Esophagus muscularis mucosa (tissue), 4 donors: ENCODE data around the gene HLA-F. TPM values are rescaled to one million over a fixed set of nuclear protein-coding genes. Genes with fewer than 3 reads are reported as not detected.

Experiments used
- DNase-seq: peaks from one replicate; pipeline ENCODE4 v3.0.0-alpha.2; 2017; ENCODE audit errors: extremely low spot score
- H3K27ac ChIP-seq, 4 donors: fragments of 200-600 bp; sonication (generic); replicated peaks in 1 of 4; 1 replicate in 3 of 4; 2 replicates in 1 of 4; pipeline ENCODE4 v1.5.1; 2016 to 2019; ENCODE audit warnings: mild to moderate bottlenecking in 1 of 4
- H3K27me3 ChIP-seq, 4 donors: fragments of 200-600 bp; sonication (generic); one replicate each; pipeline versions ENCODE4 v1.5.1 to v1.6.0; 2016 to 2019
- H3K36me3 ChIP-seq, 4 donors: fragments of 200-600 bp; sonication (generic); one replicate each; pipeline ENCODE4 v1.5.1; 2016 to 2019
- H3K4me1 ChIP-seq, 4 donors: fragments of 200-600 bp; sonication (generic); one replicate each; pipeline ENCODE4 v1.5.1; 2016 to 2019
- H3K4me3 ChIP-seq, 4 donors: fragments of 200-600 bp; sonication (generic); 1 replicate in 2 of 4; 2 replicates in 2 of 4; pipeline ENCODE4 v1.5.1; 2016 to 2019; ENCODE audit warnings: mild to moderate bottlenecking in 4 of 4, moderate library complexity in 1 of 4
- H3K9me3 ChIP-seq, 4 donors: fragments of 200-600 bp; sonication (generic); 1 replicate in 3 of 4; 2 replicates in 1 of 4; pipeline ENCODE4 v1.5.1; 2016 to 2019
- CTCF ChIP-seq, 3 experiments: fragments of 200-600 bp in 2 of 3; fragments of 450-650 bp in 1 of 3; sonication (generic) in 2 of 3; IDR thresholded peaks; one replicate each; pipeline ENCODE4 v1.5.1; 2017 to 2019; ENCODE audit warnings: antibody characterized with exemption in 3 of 3, mild to moderate bottlenecking in 2 of 3, moderate library complexity in 1 of 3
- EP300 ChIP-seq: sonication (generic); formaldehyde crosslinking; IDR thresholded peaks from one replicate; pipeline ENCODE4 v1.6.1; 2017; ENCODE audit warnings: antibody characterized with exemption
- POLR2A ChIP-seq: fragments of 450-650 bp; IDR thresholded peaks from one replicate; pipeline ENCODE4 v1.6.1; 2017; ENCODE audit warnings: antibody characterized with exemption, moderate library complexity, mild to moderate bottlenecking, low read depth
- POLR2AphosphoS5 ChIP-seq, 2 donors: sonication (generic); formaldehyde crosslinking; IDR thresholded peaks; one replicate each; pipeline ENCODE4 v1.6.1; 2017; ENCODE audit warnings: antibody characterized with exemption in 2 of 2
- WGBS: methylation state at CpG from one replicate; pipeline ENCODE4 v1.1.5; 2018; 5-methylcytosine and 5-hydroxymethylcytosine counted together
- intact Hi-C: fragments of 100-400 bp; cut with DNase I; formaldehyde crosslinking; loops from one replicate; pipeline ENCODE4 v1.15.1; 2023
- total RNA-seq, 4 donors: library from RNA; depleted of rRNA; stranded (reverse); fragments of >200 nt; gene quantifications; one replicate each; pipeline versions ENCODE4 v1.1.0 to v1.2.1, GENCODE V29; 2016

Gene HLA-F
- total RNA-seq, 4 donors from 2014 or later = 36.1 to 69.6 (median 52.8) TPM

DNA sequence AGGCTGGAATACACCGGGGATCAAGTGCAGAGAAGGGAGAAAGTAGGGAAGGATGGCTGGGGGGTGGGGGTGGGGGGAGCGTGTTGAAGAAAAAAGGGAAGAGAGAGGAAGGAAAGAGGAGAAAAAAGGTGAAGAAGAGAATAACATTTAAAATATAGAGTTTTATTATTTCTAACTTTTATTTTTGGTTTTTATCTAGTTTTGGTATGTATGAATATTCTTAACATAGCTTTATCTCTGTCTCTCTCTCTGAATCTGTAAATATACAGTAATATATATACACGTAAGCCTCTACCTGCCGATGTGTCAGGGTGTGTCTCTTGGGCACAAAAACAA, 30.0 kb downstream of the HLA-F start:
- H3K4me3 ChIP-seq = peak overlapping the region; percentile 65 to 82 (median 69)
- H3K9me3 ChIP-seq = no peaks in the 10 kb centered on the region
- 14% methylated on average over 4 of the region's 4 CpGs for WGBS
- TF ChIP-seq POLR2AphosphoS5 (IDR thresholded peaks at IDR 0.05) (no peak), EP300 (no peak), CTCF (IDR thresholded peaks at IDR 0.05) (no peak), POLR2A (no peak)
- H3K27ac ChIP-seq = peak overlapping the region; percentile 90 to 96 (median 94)
- DNase-seq = no peak
- H3K36me3 ChIP-seq = no peaks in the 10 kb centered on the region
- intact Hi-C loops = loop anchor here (10.0 kb wide), 1 partner anchor 222 kb away; no protein-coding TSS in a partner anchor
- peaks cover 22 to 33% (median 28%) of the 10 kb centered on the region in 4 donors for H3K4me1 ChIP-seq
- H3K27me3 ChIP-seq = peaks cover 0 to 23% (median 0%) of the 10 kb centered on the region in 4 donors

GRCh38 chr6:29755295-29755871, 32.1 kb downstream of the HLA-F start:
- intact Hi-C loops = loop anchor here (10.0 kb wide), 1 partner anchor 219 kb away; no protein-coding TSS in a partner anchor
- Histone ChIP-seq H3K27me3 (peaks cover 0 to 36% (median 0%) of the 10 kb centered on the region in 4 donors), H3K9me3 (no peaks in the 10 kb centered on the region), H3K36me3 (no peaks in the 10 kb centered on the region), H3K4me1 (peaks cover 8 to 22% (median 17%) of the 10 kb centered on the region in 4 donors), H3K4me3 (no peak overlapping the region), H3K27ac (no peak overlapping the region)
- DNase-seq = no peak
- TF ChIP-seq CTCF (IDR thresholded peaks at IDR 0.05) = no peak
- TF ChIP-seq EP300 = no peak
- no peak for TF ChIP-seq POLR2AphosphoS5 (IDR thresholded peaks at IDR 0.05)
- TF ChIP-seq POLR2A = no peak
- WGBS = 61% methylated on average over 23 of the region's 23 CpGs

GRCh38 chr6:29757282-29757681, 34.0 kb downstream of the HLA-F start:
- peaks cover 0 to 38% (median 0%) of the 10 kb centered on the region in 4 donors for H3K27me3 ChIP-seq
- peaks cover 0 to 7% (median 6%) of the 10 kb centered on the region in 4 donors for H3K4me1 ChIP-seq
- H3K9me3 ChIP-seq = no peaks in the 10 kb centered on the region
- intact Hi-C loops = loop anchor here (10.0 kb wide), 1 partner anchor 218 kb away; no protein-coding TSS in a partner anchor
- H3K27ac ChIP-seq = no peak overlapping the region
- no peak overlapping the region for H3K4me3 ChIP-seq
- H3K36me3 ChIP-seq = no peaks in the 10 kb centered on the region
- no peak for DNase-seq
- TF ChIP-seq POLR2A (no peak), POLR2AphosphoS5 (IDR thresholded peaks at IDR 0.05) (no peak)
- 86% methylated on average over 2 of the region's 2 CpGs for WGBS

DNA sequence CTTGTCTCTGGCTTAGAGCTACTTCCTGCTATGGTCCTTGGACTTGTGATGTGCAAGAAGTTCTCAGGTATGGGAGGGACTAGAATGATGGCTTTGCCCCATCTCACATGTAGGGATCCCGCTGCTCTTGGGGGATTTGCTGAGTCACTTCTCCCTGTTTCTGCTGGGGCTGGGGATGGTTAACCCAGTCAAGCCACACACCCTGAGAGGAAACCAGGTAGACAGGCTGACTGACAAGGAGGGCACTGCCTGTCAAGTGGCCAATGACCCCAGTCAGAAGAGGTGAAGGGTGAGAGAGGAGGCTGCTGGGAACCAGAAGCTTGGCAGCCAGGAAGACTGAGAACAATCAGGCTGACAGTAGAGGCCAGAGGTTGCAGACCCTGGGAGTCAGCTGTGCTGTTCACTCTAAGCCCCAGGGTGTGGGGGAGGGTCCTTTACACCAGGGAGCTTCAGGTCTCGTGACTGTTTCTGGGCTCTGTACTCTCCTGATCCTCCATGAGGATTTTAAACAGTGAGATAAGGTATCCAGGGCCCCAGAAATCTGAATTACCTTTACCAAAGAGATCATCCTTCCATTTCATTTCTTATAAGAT, 34.6 kb downstream of the HLA-F start:
- Histone ChIP-seq H3K27me3 (peaks cover 0 to 38% (median 0%) of the 10 kb centered on the region in 4 donors), H3K4me3 (no peak overlapping the region), H3K4me1 (peaks cover 0 to 7% (median 6%) of the 10 kb centered on the region in 4 donors), H3K9me3 (no peaks in the 10 kb centered on the region), H3K27ac (no peak overlapping the region), H3K36me3 (no peaks in the 10 kb centered on the region)
- intact Hi-C loops = loop anchor here (10.0 kb wide), 1 partner anchor 217 kb away; no protein-coding TSS in a partner anchor
- TF ChIP-seq CTCF (IDR thresholded peaks at IDR 0.05) = no peak
- no peak for TF ChIP-seq EP300
- no peak for TF ChIP-seq POLR2AphosphoS5 (IDR thresholded peaks at IDR 0.05)
- TF ChIP-seq POLR2A = no peak
- DNase-seq = no peak
- 0% methylated on average over 1 of the region's 2 CpGs for WGBS

- no peak for TF ChIP-seq POLR2AphosphoS5 (IDR thresholded peaks at IDR 0.05)
- no peak for TF ChIP-seq EP300
- TF ChIP-seq POLR2A = no peak
- no peak for TF ChIP-seq CTCF (IDR thresholded peaks at IDR 0.05)
- Histone ChIP-seq H3K36me3 (no peaks in the 10 kb centered on the region), H3K4me1 (peaks cover 0 to under 1% (median 0%) of the 10 kb centered on the region in 4 donors), H3K9me3 (no peaks in the 10 kb centered on the region), H3K27me3 (peaks cover 0 to 38% (median 0%) of the 10 kb centered on the region in 4 donors), H3K27ac (no peak overlapping the region), H3K4me3 (no peak overlapping the region)
- DNase-seq = no peak
- intact Hi-C loops = loop anchor here (10.0 kb wide), 1 partner anchor 216 kb away; no protein-coding TSS in a partner anchor
- WGBS = 66% methylated on average over 2 of the region's 2 CpGs
Measured at GRCh38 chr6:29758761-29759160, 35.5 kb downstream of the HLA-F start.
